Gastrocnemius medialis (tissue), 4 donors: ENCODE data around the gene ISG15. TPM values are rescaled to one million over a fixed set of nuclear protein-coding genes. Genes with fewer than 3 reads are reported as not detected.
"Not testable (repeated sequence)": the region's sequence is repeated elsewhere in the genome, so short reads cannot be mapped to it uniquely, and the experiment has no call there.

Source experiments
- ATAC-seq, 2 donors: fragments of 150-250 bp; one replicate each; pipeline ENCODE4 v1.9.1; 2016
- DNase-seq, 2 donors: peaks; one replicate each; pipeline ENCODE4 v3.0.0-alpha.2; 2019
- H3K27ac ChIP-seq, 4 donors: fragments of 200-600 bp; sonication (generic); 1 replicate in 1 of 4; 2 replicates in 3 of 4; pipeline ENCODE4 v1.5.1; 2016 to 2018; ENCODE audit warnings: mild to moderate bottlenecking in 2 of 4, moderate library complexity in 1 of 4
- H3K27me3 ChIP-seq, 3 donors: fragments of 200-600 bp; sonication (generic) in 2 of 3; 1 replicate in 1 of 3; 2 replicates in 2 of 3; pipeline versions ENCODE4 v1.5.1 to v1.6.0; 2016 to 2019; ENCODE audit warnings: mild to moderate bottlenecking in 1 of 3, moderate library complexity in 1 of 3
- H3K36me3 ChIP-seq, 2 donors: fragments of 200-600 bp; sonication (generic) in 1 of 2; one replicate each; pipeline ENCODE4 v1.5.1; 2017 to 2018
- H3K4me1 ChIP-seq, 2 donors: fragments of 200-600 bp; sonication (generic) in 1 of 2; one replicate each; pipeline ENCODE4 v1.5.1; 2016 to 2017; ENCODE audit warnings: mild to moderate bottlenecking in 2 of 2
- H3K4me3 ChIP-seq, 4 donors: fragments of 200-600 bp; sonication (generic) in 3 of 4; 1 replicate in 1 of 4; 2 replicates in 3 of 4; pipeline ENCODE4 v1.5.1; 2016 to 2019; ENCODE audit warnings: mild to moderate bottlenecking in 2 of 4
- H3K9me3 ChIP-seq, 3 donors: fragments of 200-600 bp; sonication (generic) in 2 of 3; 1 replicate in 1 of 3; 2 replicates in 2 of 3; pipeline ENCODE4 v1.5.1; 2016 to 2019
- POLR2A ChIP-seq, 2 donors: fragments of 450-650 bp; IDR thresholded peaks; one replicate each; pipeline ENCODE4 v1.6.1; 2017; ENCODE audit warnings: antibody characterized with exemption in 2 of 2, mild to moderate bottlenecking in 2 of 2, moderate library complexity in 2 of 2
- in situ Hi-C, 4 donors: fragments of 200-750 bp; cut with MboI; loops; one replicate each; pipeline versions ENCODE4 v1.15.0 to v1.8.0; 2017; ENCODE audit warnings: low sequenced_read_pairs in 4 of 4
- intact Hi-C: fragments of 100-400 bp; cut with DNase I; formaldehyde crosslinking; loops from one replicate; pipeline ENCODE4 v1.15.1; 2023; ENCODE audit warnings: low total_unique reads
- total RNA-seq, 4 donors: library from RNA; depleted of rRNA; stranded (reverse); fragments of >200 nt; gene quantifications; one replicate each; pipeline versions ENCODE4 v1.1.0 to v1.2.3, GENCODE V29; 2016
- TF ChIP-seq, protein P1 (sequence below), 5 experiments: fragments of 450-650 bp in 3 of 5; fragments of 200-600 bp in 2 of 5; sonication (generic) in 2 of 5; IDR thresholded peaks in 4 of 5; conservative IDR thresholded peaks in 1 of 5; 1 replicate in 4 of 5; 2 replicates in 1 of 5; pipeline ENCODE4 v1.5.1; 2016 to 2019; ENCODE audit warnings: antibody characterized with exemption in 5 of 5, mild to moderate bottlenecking in 3 of 5, moderate library complexity in 3 of 5

The ISG15 gene
- total RNA-seq, 4 donors from 2014 or later, result 4.3 to 37.6 (median 10.2) TPM

DNA sequence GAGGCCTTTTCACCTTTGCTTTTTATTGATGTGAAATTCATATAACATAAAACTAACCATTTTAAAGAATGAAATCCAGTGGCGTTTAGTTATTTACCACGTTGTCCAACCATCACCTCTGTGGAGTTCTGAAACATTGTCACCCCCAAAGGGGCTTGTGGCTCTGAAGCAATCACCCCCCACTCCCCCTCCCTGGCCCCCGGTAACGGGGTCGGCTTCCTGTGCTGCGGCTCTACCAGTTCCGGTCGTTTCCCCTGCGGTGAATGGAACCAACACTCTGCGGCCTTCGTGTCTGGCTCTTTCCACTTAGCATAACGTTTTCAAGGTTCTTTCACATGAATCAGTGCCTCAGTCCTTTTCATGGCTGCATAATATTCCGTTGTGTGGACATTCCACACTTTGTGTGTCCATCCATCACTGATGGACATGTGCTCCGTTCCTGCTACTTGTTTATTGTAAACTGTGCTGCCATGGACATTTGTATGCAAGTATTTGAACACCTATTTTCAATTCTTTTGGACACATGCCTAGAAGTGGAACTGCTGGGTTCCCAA is 1.8 kb upstream of the ISG15 start:
- Histone ChIP-seq H3K4me1 (peaks cover 0 to 10% of the 10 kb centered on the region in 2 donors), H3K36me3 (no peaks in the 10 kb centered on the region), H3K27ac (no peak overlapping the region), H3K9me3 (no peaks in the 10 kb centered on the region), H3K27me3 (no peaks in the 10 kb centered on the region), H3K4me3 (no peak overlapping the region)
- in situ Hi-C loops, result no loop called here
- intact Hi-C loops, result no loop called here
- no peak for TF ChIP-seq POLR2A (IDR thresholded peaks at IDR 0.05)
- TF ChIP-seq, protein P1, sequence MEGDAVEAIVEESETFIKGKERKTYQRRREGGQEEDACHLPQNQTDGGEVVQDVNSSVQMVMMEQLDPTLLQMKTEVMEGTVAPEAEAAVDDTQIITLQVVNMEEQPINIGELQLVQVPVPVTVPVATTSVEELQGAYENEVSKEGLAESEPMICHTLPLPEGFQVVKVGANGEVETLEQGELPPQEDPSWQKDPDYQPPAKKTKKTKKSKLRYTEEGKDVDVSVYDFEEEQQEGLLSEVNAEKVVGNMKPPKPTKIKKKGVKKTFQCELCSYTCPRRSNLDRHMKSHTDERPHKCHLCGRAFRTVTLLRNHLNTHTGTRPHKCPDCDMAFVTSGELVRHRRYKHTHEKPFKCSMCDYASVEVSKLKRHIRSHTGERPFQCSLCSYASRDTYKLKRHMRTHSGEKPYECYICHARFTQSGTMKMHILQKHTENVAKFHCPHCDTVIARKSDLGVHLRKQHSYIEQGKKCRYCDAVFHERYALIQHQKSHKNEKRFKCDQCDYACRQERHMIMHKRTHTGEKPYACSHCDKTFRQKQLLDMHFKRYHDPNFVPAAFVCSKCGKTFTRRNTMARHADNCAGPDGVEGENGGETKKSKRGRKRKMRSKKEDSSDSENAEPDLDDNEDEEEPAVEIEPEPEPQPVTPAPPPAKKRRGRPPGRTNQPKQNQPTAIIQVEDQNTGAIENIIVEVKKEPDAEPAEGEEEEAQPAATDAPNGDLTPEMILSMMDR (IDR thresholded peaks at IDR 0.05 in 4 of 5, conservative IDR thresholded peaks at IDR 0.05 in 1 of 5), result no peak
- ATAC-seq (no peak), DNase-seq (no peak)

DNA sequence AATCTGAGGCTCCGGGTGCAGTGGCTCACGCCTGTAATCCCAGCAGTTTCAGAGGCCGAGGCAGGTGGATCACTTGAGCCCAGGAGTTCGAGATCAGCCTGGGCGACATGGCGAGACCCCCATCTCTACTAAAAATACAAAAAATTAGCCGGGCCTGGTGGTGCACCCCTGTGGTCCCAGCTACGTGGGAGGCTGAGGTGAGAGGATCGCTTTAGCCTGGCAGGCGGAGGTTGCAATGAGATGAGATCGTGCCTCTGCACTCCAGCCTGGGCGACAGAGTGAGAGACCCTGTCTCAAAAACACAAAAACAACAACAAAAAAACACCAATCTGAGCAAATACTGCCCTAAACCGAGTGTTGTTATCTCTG is 577 bp upstream of the ISG15 start:
- in situ Hi-C loops, ATAC-seq, H3K27me3 ChIP-seq, H3K36me3 ChIP-seq, H3K9me3 ChIP-seq, DNase-seq: not testable (repeated sequence)
- H3K4me1 ChIP-seq, result peaks cover 0 to 10% of the 10 kb centered on the region in 2 donors
- peak overlapping the region; percentile 81 to 86 (median 84) for H3K27ac ChIP-seq
- H3K4me3 ChIP-seq, result peak overlapping the region; percentile 71 to 84 (median 75)
- intact Hi-C loops, result loop anchor here (1.0 kb wide), 1 partner anchor 12 kb away; the partner anchor contains the start of gene HES4

DNA sequence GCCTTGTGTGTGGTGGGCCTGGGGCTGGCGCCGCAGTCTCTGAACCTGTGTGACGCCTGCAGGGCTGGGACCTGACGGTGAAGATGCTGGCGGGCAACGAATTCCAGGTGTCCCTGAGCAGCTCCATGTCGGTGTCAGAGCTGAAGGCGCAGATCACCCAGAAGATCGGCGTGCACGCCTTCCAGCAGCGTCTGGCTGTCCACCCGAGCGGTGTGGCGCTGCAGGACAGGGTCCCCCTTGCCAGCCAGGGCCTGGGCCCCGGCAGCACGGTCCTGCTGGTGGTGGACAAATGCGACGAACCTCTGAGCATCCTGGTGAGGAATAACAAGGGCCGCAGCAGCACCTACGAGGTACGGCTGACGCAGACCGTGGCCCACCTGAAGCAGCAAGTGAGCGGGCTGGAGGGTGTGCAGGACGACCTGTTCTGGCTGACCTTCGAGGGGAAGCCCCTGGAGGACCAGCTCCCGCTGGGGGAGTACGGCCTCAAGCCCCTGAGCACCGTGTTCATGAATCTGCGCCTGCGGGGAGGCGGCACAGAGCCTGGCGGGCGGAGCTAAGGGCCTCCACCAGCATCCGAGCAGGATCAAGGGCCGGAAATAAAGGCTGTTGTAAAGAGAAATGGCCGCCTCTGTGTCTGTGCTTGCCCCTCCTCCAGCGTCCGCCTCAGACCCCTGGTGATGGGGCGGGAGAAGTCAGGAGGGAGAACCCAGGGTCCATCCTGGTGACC is 788 bp downstream of the ISG15 start:
- DNase-seq (no peak), ATAC-seq (peak in 1 of 2 donors; percentile 8)
- Histone ChIP-seq H3K27me3 (no peaks in the 10 kb centered on the region), H3K4me3 (peak overlapping the region; percentile 71 to 84 (median 75)), H3K27ac (peak overlapping the region; percentile 81 to 86 (median 84)), H3K4me1 (peaks cover 2 to 10% of the 10 kb centered on the region in 2 donors), H3K36me3 (no peaks in the 10 kb centered on the region), H3K9me3 (no peaks in the 10 kb centered on the region)
- intact Hi-C loops, result loop anchor here (1.0 kb wide), 1 partner anchor 14 kb away; the partner anchor contains the start of gene HES4
- in situ Hi-C loops, result no loop called here
- no peak for TF ChIP-seq POLR2A (IDR thresholded peaks at IDR 0.05)
- TF ChIP-seq, protein P1 (IDR thresholded peaks at IDR 0.05 in 4 of 5, conservative IDR thresholded peaks at IDR 0.05 in 1 of 5), result no peak

DNA sequence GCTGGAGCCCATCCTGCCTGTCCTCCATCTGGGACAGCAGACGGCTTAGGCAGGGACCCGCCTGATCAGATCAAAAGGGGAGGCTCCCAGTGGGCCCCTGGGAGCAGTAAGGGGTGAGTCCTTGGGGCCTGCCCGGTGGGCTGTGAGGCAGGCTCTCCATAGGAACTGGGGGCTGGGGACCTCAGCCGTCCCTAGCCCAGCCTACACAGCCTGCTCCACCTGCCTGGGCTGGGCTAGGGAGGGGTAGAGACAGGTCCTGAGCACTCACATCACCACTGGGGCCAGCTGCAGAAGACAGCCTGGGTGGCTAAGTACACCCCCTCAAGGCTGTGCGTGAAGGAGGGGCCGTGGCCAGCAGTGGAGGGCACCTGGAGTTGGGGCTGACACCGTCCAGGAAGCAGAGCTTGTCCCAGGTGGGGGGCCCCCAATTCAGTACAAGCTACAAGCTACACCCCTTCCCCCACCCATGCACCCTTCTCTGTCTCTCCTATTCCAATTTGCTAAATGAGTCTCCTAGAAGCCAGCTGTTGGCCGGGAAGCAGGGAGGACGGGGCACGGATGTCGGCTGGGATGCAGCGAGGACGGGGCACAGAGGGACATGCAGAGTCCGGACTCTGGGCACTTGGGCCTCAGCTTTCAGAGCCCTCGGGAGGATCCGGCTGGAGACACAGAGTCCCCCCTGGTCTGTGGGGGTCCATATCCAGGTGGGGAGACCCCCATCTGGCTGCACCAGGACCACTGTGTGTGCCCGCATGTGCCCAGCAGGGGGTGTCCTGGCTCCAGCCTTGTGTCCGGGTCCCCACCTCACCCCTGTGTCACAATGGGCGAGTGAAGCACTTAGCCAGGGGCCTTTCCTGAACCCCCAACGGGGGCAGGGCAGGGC is 1.7 kb downstream of the ISG15 start:
- intact Hi-C loops (no loop called here), in situ Hi-C loops (no loop called here)
- ATAC-seq (no peak), DNase-seq (no peak)
- H3K27ac ChIP-seq, result peak overlapping the region; percentile 81 to 86 (median 84)
- H3K27me3 ChIP-seq, result no peaks in the 10 kb centered on the region
- H3K4me3 ChIP-seq, result peak overlapping the region in 3 of 4 donors; percentile 71 to 78 (median 72)
- H3K4me1 ChIP-seq, result peaks cover 3 to 10% of the 10 kb centered on the region in 2 donors
- no peaks in the 10 kb centered on the region for H3K36me3 ChIP-seq
- TF ChIP-seq POLR2A (IDR thresholded peaks at IDR 0.05), result no peak
- TF ChIP-seq, protein P1 (IDR thresholded peaks at IDR 0.05 in 4 of 5, conservative IDR thresholded peaks at IDR 0.05 in 1 of 5), result peak in 1 of 5 experiments; percentile 22
- H3K9me3 ChIP-seq, result no peaks in the 10 kb centered on the region

DNA sequence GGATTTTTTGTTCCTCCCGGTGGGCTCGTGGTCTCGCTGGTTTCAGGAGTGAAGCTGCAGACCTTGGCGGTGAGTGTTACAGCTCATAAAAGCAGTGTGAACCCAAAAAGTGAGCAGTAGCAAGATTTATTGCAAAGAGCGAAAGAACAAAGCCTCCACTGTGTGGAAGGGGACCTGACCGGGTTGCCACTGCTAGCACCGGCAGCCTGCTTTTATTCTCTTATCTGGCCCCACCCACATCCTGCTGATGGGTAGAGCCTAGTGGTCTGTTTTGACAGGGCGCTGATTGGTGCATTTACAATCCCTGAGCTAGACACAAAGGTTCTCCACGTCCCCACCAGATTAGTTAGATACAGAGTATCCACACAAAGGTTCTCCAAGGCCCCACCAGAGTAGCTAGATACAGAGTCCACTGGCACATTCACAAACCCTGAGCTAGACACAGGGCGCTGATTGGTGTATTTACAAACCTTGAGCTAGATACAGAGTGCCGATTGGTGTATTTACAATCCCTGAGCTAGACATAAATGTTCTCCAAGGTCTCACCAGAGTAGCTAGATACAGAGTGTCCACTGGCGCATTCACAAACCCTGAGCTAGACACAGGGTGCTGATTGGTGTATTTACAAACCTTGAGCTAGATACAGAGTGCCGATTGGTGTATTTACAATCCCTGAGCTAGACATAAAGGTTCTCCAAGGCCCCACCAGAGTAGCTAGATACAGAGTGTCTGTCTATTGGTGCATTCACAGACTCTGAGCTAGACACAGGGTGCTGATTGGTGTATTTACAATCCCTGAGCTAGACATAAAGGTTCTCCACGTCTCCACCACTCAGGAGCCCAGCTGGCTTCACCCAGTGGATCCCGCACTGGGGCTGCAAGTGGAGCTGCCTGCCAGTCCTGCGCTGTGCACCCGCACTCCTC is 4.4 kb downstream of the ISG15 start:
- DNase-seq, ATAC-seq, H3K27ac ChIP-seq, H3K9me3 ChIP-seq, H3K36me3 ChIP-seq, H3K4me3 ChIP-seq, in situ Hi-C loops: not testable (repeated sequence)
- peaks cover 6 to 10% (median 10%) of the 10 kb centered on the region in 3 donors for H3K27me3 ChIP-seq
- H3K4me1 ChIP-seq, result peaks cover 3 to 18% of the 10 kb centered on the region in 2 donors
- intact Hi-C loops, result loop anchor here (2.0 kb wide), 1 partner anchor 17 kb away; the partner anchor contains the start of gene HES4

DNA sequence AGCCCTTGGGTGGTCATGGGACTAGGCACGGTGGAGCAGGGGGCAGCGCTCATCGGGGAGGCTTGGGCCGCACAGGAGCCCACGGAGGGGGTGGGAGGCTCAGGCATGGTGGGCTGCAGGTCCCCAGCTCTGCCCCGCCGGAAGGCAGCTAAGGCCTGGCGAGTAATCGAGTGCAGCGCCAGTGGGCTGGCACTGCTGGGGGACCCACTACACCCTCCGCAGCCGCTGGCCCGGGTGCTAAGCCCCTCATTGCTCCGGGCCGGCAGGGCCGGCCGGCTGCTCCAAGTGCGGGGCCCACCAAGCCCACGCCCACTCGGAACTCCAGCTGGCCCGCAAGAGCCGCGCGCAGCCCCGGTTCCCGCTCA is 5.0 kb downstream of the ISG15 start:
- ATAC-seq, H3K27ac ChIP-seq, H3K9me3 ChIP-seq, in situ Hi-C loops, H3K4me3 ChIP-seq, DNase-seq, H3K36me3 ChIP-seq: not testable (repeated sequence)
- H3K27me3 ChIP-seq, result peaks cover 6 to 10% (median 10%) of the 10 kb centered on the region in 3 donors
- H3K4me1 ChIP-seq, result peaks cover 3 to 15% of the 10 kb centered on the region in 2 donors
- intact Hi-C loops, result loop anchor here (2.0 kb wide), 1 partner anchor 18 kb away; the partner anchor contains the start of gene HES4
